Stimulated activated CD4-positive, alpha-beta T cell treated with anti-CD3 and anti-CD28 coated beads, Interleukin-2, amount 100 ng/mL, for 4 hours (primary cell): ENCODE results near the gene CAST.
"Not testable (repeated sequence)": the region's sequence is repeated elsewhere in the genome, so short reads cannot be mapped to it uniquely, and the experiment has no call there.

ENCODE experiments used
- DNase-seq: peaks from one replicate; pipeline ENCODE4 v3.0.0-alpha.2; 2020; ENCODE audit warnings: low read depth

Gene CAST

GRCh38 chr5:96661855-96662724 is at the start of gene CAST:
Gene CAST, plus strand, starts transcription at chr5:96662376. Its CDS starts 47 bp downstream, at chr5:96662423.
- DNase-seq, result peak; percentile 74

GRCh38 chr5:96614110-96614691 is 48.0 kb upstream of the CAST start:
- peak; percentile 8 for DNase-seq

- DNase-seq, result no peak
Measured at GRCh38 chr5:96615223-96615622, 47.0 kb upstream of the CAST start.

- no peak for DNase-seq
Measured at GRCh38 chr5:96616801-96617200, 45.4 kb upstream of the CAST start.

GRCh38 chr5:96618311-96619016 is 43.7 kb upstream of the CAST start:
- not testable (repeated sequence) for DNase-seq

GRCh38 chr5:96619946-96620345 is 42.2 kb upstream of the CAST start:
- no peak for DNase-seq

- no peak for DNase-seq
Measured at GRCh38 chr5:96624596-96624995, 37.6 kb upstream of the CAST start.

- DNase-seq, result no peak
Measured at GRCh38 chr5:96625365-96625764, 36.8 kb upstream of the CAST start.

- no peak for DNase-seq
Measured at GRCh38 chr5:96626956-96627355, 35.2 kb upstream of the CAST start.

GRCh38 chr5:96627792-96628398 is 34.3 kb upstream of the CAST start:
- DNase-seq, result no peak

GRCh38 chr5:96628406-96628805 is 33.8 kb upstream of the CAST start:
- no peak for DNase-seq

- no peak for DNase-seq
Measured at GRCh38 chr5:96629774-96630173, 32.4 kb upstream of the CAST start.

GRCh38 chr5:96633820-96634219 is 28.4 kb upstream of the CAST start:
- no peak for DNase-seq

- no peak for DNase-seq
Measured at GRCh38 chr5:96634881-96635280, 27.3 kb upstream of the CAST start.

- DNase-seq, result no peak
Measured at GRCh38 chr5:96636046-96636445, 26.1 kb upstream of the CAST start.

GRCh38 chr5:96636594-96636993 is 25.6 kb upstream of the CAST start:
- no peak for DNase-seq

- no peak for DNase-seq
Measured at GRCh38 chr5:96637196-96637595, 25.0 kb upstream of the CAST start.

- DNase-seq, result no peak
Measured at GRCh38 chr5:96638561-96638960, 23.6 kb upstream of the CAST start.

- DNase-seq, result no peak
Measured at GRCh38 chr5:96640696-96641095, 21.5 kb upstream of the CAST start.

GRCh38 chr5:96641368-96642280 is 20.6 kb upstream of the CAST start:
- DNase-seq, result no peak

- DNase-seq, result no peak
Measured at GRCh38 chr5:96642281-96642640, 19.9 kb upstream of the CAST start.

GRCh38 chr5:96645091-96645490 is 17.1 kb upstream of the CAST start:
- DNase-seq, result no peak
